Ramos (cell line): ENCODE data around the gene ZNF655.
"Not testable (repeated sequence)": the region's sequence is repeated elsewhere in the genome, so short reads cannot be mapped to it uniquely, and the experiment has no call there.

Experiments used
- in situ Hi-C: fragments of 300-500 bp; cut with MboI; formaldehyde crosslinking; loops from one replicate; pipeline ENCODE4 v1.14.3; 2022; ENCODE audit warnings: low sequenced_read_pairs; ENCODE audit not compliant: unreplicated experiment

ZNF655 gene

GRCh38 chr7:99559175-99559915 is 903 bp downstream of the ZNF655 start:
- in situ Hi-C loops, result no loop called here

- in situ Hi-C loops, result loop anchor here (5.0 kb wide), 1 partner anchor 56 kb away; the partner anchor contains the start of gene ZSCAN25
Measured at GRCh38 chr7:99560834-99561736, 2.6 kb downstream of the ZNF655 start.

DNA sequence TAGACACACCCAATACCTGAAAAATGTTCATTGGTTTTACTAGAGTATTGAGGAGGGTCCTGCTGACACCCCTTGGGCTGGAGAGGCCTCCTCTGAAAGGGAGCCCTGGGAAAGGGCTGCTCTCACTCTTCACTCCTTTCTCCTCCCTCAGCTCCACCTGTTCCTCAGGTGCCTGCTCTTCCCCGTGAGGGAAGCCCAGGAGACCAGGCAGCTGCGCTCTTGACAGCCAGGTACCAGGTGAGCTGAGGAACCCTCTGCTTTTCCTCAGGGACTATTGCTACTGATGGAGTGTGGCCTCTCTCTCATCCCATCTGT is 3.3 kb downstream of the ZNF655 start:
- in situ Hi-C loops, result loop anchor here (5.0 kb wide), 1 partner anchor 56 kb away; the partner anchor contains the start of gene ZSCAN25

GRCh38 chr7:99562114-99562784 is 3.8 kb downstream of the ZNF655 start:
- in situ Hi-C loops, result loop anchor here (5.0 kb wide), 1 partner anchor 55 kb away; the partner anchor contains the start of gene ZSCAN25

DNA sequence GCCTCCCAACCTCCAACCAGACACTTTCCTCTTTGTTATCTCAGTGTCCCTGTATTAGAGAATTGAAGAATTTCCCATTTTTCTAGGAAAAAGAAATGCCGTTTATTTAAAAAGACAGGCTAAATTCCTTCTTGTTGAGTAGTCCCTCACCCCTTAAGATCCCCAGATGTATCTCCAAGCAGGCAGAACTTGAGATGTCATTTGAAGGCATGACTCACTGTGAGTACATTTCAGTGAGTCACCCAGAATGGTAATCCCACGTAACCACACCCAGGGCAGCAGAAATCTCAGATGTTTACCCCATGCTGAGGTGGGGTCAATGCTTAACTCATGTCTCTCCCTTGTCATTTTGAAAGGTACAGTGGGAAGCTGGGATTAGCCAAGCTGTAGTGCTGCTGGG is 4.4 kb downstream of the ZNF655 start:
- in situ Hi-C loops, result loop anchor here (5.0 kb wide), 1 partner anchor 54 kb away; the partner anchor contains the start of gene ZSCAN25

DNA sequence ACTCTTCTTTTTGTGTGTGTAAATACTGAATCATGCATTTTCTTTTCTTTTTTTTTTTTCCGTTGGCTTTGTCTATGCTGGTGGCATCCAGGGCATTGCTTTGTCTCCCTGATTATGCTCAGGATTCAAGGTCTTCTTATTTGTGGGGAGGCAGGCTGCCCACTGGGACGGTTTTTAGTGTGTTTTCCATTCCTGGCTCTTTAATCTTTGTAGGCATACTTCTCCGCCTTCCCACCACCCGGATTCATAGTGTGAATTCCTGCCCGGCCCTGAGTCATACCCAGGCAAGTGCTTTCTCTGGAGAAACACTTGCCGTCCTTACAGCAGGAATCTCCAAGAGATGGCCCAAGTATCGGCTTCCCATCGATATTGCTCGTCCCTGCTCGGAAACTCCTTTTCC is 5.2 kb downstream of the ZNF655 start:
- in situ Hi-C loops, result loop anchor here (5.0 kb wide), 1 partner anchor 54 kb away; the partner anchor contains the start of gene ZSCAN25

GRCh38 chr7:99568770-99569169 is 10.3 kb downstream of the ZNF655 start:
- in situ Hi-C loops, result not testable (repeated sequence)

DNA sequence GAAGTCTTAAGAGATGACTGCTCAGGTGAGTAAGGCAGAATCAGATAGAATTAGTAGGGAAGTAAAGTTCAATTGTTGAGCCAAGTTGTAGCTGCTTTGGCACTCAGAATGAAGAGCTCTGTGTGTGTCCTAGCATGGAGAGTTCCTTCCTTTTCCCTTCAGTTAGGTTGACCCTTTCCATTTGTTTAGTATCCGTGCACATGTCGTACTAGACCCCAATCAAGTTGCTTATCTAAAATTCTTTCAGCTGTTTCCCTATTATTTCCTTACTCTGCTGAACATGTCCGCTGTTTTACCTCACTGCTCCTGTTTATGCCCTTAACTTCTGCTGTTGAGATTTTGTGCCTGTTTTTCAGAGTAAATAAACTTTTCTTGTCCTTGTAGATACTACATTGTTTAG is 13.3 kb downstream of the ZNF655 start:
- in situ Hi-C loops, result no loop called here

GRCh38 chr7:99573257-99573656 is 14.8 kb downstream of the ZNF655 start:
- in situ Hi-C loops, result no loop called here

DNA sequence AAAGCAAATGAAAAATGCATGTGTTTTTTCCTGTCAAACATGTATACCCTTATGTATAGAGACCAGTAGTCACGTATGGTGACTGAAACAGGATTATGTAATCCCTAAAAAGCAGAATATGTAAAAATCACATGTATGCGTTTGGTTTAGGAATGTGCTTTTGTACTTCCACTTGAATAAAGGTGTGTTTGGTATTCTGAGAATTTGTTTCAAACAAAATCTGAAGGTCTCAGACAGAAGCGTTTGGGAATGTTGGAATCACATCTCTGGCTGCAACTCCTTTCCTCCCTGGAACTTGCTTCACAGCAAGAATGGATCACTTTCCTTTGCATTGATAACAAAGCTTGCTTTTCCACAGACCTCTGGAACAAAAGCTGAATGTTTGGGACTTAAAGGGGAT is 17.8 kb downstream of the ZNF655 start:
- in situ Hi-C loops, result no loop called here

GRCh38 chr7:99579281-99579955 is 21.0 kb downstream of the ZNF655 start:
- in situ Hi-C loops, result no loop called here

GRCh38 chr7:99579956-99580777 is 21.7 kb downstream of the ZNF655 start:
- in situ Hi-C loops, result no loop called here

- in situ Hi-C loops, result not testable (repeated sequence)
Measured at GRCh38 chr7:99580778-99581332, 22.4 kb downstream of the ZNF655 start.

- in situ Hi-C loops, result no loop called here
Measured at GRCh38 chr7:99588868-99589267, 30.4 kb downstream of the ZNF655 start.

- in situ Hi-C loops, result no loop called here
Measured at GRCh38 chr7:99594948-99595745, 36.7 kb downstream of the ZNF655 start.

GRCh38 chr7:99596408-99596955 is 38.0 kb downstream of the ZNF655 start:
- in situ Hi-C loops, result no loop called here

DNA sequence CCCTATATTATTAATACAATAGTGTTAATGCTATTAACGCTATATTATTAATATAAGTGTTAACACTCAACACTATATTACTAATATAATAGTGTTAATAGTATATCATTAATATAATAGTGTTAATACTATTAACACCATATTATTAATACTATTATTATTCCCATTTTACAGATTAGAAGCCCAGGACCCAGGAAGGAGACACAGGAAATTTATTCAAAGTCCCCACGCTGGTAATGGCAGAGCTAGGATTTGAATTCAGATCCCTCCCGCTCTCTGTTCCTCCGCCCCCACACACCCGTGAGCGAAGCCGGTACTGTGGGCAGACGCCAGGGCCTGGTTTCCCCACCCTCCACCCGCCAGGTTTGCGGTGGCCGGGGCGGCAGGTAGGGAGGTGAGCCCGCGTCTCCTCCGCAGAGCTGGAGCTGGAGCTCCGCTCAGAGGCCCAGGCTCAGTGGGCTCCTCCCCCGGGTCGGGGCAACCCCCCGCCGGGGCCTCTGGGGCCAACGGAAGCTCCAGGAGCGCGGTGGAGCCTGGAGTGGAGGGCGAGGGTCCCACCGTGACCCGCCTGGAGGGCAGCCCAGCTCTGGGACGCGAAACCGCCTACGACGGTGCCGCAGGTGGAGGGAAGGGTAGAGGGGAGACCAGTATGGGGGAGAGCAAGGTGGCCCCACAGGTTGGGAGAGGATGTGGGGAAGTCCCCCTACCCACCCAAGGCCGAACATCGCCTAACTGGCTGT is 39.5 kb downstream of the ZNF655 start, which contains the start of gene TMEM225B:
TSS of gene TMEM225B (plus strand) at position 506 of the 740 bp plus-strand sequence. CDS start 6,122 bp downstream, outside the sequence.
- in situ Hi-C loops, result no loop called here
